ENCODE results near the gene PPP1R1B. TPM values are rescaled to one million over a fixed set of nuclear protein-coding genes. Genes with fewer than 3 reads are reported as not detected.
A peak's percentile ranks its signal among the peaks of the same experiment; 100 is the strongest.

The PPP1R1B gene
- total and polyA plus RNA-seq, 5 donors from 2014 or later = not detected

- H3K36me3 Mint-ChIP-seq = no peaks in the 10 kb centered on the region
- peak overlapping the region; percentile 92 to 96 (median 94) for H3K4me3 Mint-ChIP-seq
- H3K27me3 Mint-ChIP-seq = peaks cover 17% of the 10 kb centered on the region
- Histone ChIP-seq H3K27me3 (ENCODE audit: control insufficient read depth, insufficient read depth, low read length) (no peaks in the 10 kb centered on the region), H3K36me3 (ENCODE audit: control insufficient read depth, insufficient read depth, low read length) (peaks cover 1% of the 10 kb centered on the region), H3K4me3 (ENCODE audit: low read depth, low read length) (no peak overlapping the region), H3K4me1 (ENCODE audit: control insufficient read depth, insufficient read depth, low read length, poor library complexity, severe bottlenecking) (peaks cover 57% of the 10 kb centered on the region), H3K27ac (ENCODE audit: insufficient read depth, low read length, poor library complexity, severe bottlenecking) (no peak overlapping the region), H3K9me3 (ENCODE audit: control insufficient read depth in 2 of 2, low read length in 2 of 2) (no peaks in the 10 kb centered on the region)
- H3K4me1 Mint-ChIP-seq = peaks cover 11 to 53% (median 30%) of the 10 kb centered on the region in 4 donors
- H3K9me3 Mint-ChIP-seq = peaks cover 0 to 1% (median 0%) of the 10 kb centered on the region in 7 donors
- peak overlapping the region; percentile 60 to 90 (median 83) for H3K27ac Mint-ChIP-seq
- ATAC-seq (ENCODE audit: low read depth in 2 of 2) = no peak
- no peak for DNase-seq
Measured at GRCh38 chr17:39635614-39636176, 8.9 kb downstream of the PPP1R1B start.

- Mint-ChIP-seq H3K36me3 (no peaks in the 10 kb centered on the region), H3K27ac (peak overlapping the region; percentile 63 to 90 (median 83)), H3K27me3 (peaks cover 9% of the 10 kb centered on the region), H3K9me3 (no peaks in the 10 kb centered on the region), H3K4me3 (peak overlapping the region; percentile 92 to 96 (median 94)), H3K4me1 (peaks cover 11 to 57% (median 37%) of the 10 kb centered on the region in 4 donors)
- H3K4me1 ChIP-seq (ENCODE audit: control insufficient read depth, insufficient read depth, low read length, poor library complexity, severe bottlenecking) = peaks cover 62% of the 10 kb centered on the region
- peaks cover 2% of the 10 kb centered on the region for H3K36me3 ChIP-seq (ENCODE audit: control insufficient read depth, insufficient read depth, low read length)
- no peaks in the 10 kb centered on the region for H3K9me3 ChIP-seq (ENCODE audit: control insufficient read depth in 2 of 2, low read length in 2 of 2)
- ATAC-seq (ENCODE audit: low read depth in 2 of 2) = no peak
- DNase-seq = no peak
- H3K27me3 ChIP-seq (ENCODE audit: control insufficient read depth, insufficient read depth, low read length) = no peaks in the 10 kb centered on the region
- H3K27ac ChIP-seq (ENCODE audit: insufficient read depth, low read length, poor library complexity, severe bottlenecking) = peak overlapping the region; percentile 89
- H3K4me3 ChIP-seq (ENCODE audit: low read depth, low read length) = peak overlapping the region; percentile 73
Measured at GRCh38 chr17:39636587-39636926, 9.8 kb downstream of the PPP1R1B start.

DNA sequence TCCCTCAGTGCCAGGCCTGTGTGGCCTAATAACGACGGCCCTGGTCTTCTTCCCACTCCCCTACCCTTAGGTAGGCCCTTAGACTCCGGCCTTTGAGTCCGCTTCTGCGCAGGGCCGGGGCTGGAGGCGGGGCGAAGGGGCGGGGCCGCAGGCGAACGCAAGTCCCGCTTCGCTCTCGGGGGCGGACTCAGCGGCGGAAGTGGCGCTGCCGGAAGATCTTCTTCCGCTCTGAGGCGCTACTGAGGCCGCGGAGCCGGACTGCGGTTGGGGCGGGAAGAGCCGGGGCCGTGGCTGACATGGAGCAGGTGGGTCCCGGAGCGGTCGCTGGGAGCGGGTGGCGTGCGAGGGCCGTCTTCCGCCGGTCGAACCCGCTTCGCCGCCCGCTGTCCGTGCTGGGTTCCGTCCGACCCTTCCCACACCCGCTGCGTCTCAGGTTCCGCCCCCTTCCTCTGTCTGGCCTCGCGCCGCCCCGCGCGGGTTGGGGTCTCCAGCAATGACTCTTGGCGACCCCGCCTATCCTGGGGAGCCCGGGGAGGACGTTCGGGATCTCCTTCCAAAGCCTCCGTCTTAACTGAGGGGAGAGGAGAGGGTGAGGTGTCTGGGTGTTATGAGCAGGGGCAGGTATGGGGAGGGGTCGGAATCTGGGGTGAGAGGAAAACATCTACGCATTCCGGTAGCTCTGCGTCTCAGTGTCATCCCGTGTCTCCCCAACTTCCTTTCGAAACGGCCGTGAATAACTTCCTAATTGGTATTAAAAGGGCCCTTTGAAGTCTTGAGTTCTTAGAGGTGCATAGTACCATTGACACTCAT lies 10.4 kb downstream of the PPP1R1B start, which contains the start of gene STARD3:
Gene STARD3 (plus strand): TSS at position 218 of the 810 bp plus-strand sequence. CDS start 16,388 bp downstream, outside the sequence.
- peak within 1 kb of the TSS; percentile 65 to 92 (median 90) for H3K27ac Mint-ChIP-seq

GRCh38 chr17:39638317-39638716 lies 11.6 kb downstream of the PPP1R1B start:
- peaks cover 62% of the 10 kb centered on the region for H3K4me1 ChIP-seq (ENCODE audit: control insufficient read depth, insufficient read depth, low read length, poor library complexity, severe bottlenecking)
- H3K9me3 ChIP-seq (ENCODE audit: control insufficient read depth in 2 of 2, low read length in 2 of 2) = no peaks in the 10 kb centered on the region
- H3K4me3 ChIP-seq (ENCODE audit: low read depth, low read length) = peak overlapping the region; percentile 96
- Mint-ChIP-seq H3K4me3 (peak overlapping the region; percentile 92 to 96 (median 94)), H3K36me3 (peaks cover 6% of the 10 kb centered on the region), H3K27ac (peak overlapping the region; percentile 65 to 92 (median 90)), H3K27me3 (peaks cover 4% of the 10 kb centered on the region), H3K9me3 (no peaks in the 10 kb centered on the region), H3K4me1 (peaks cover 11 to 71% (median 48%) of the 10 kb centered on the region in 4 donors)
- DNase-seq (no peak), ATAC-seq (ENCODE audit: low read depth in 2 of 2) (no peak)
- no peaks in the 10 kb centered on the region for H3K27me3 ChIP-seq (ENCODE audit: control insufficient read depth, insufficient read depth, low read length)
- H3K27ac ChIP-seq (ENCODE audit: insufficient read depth, low read length, poor library complexity, severe bottlenecking) = no peak overlapping the region
- H3K36me3 ChIP-seq (ENCODE audit: control insufficient read depth, insufficient read depth, low read length) = peaks cover 2% of the 10 kb centered on the region

More for the DNA sequence above, 10.4 kb downstream of the PPP1R1B start, which contains the start of gene STARD3:
- Mint-ChIP-seq H3K9me3 (no peaks in the 10 kb centered on the region), H3K4me1 (peaks cover 11 to 60% (median 41%) of the 10 kb centered on the region in 4 donors), H3K4me3 (peak within 1 kb of the TSS; percentile 92 to 96 (median 94)), H3K36me3 (no peaks in the 10 kb centered on the region), H3K27me3 (peaks cover 8% of the 10 kb centered on the region)
- peak; percentile 88 to 91 for ATAC-seq (ENCODE audit: low read depth in 2 of 2)
- peak within 1 kb of the TSS; percentile 96 for H3K4me3 ChIP-seq (ENCODE audit: low read depth, low read length)
- peak; percentile 85 to 94 (median 86) for DNase-seq
- peaks cover 2% of the 10 kb centered on the region for H3K36me3 ChIP-seq (ENCODE audit: control insufficient read depth, insufficient read depth, low read length)
- no peaks in the 10 kb centered on the region for H3K27me3 ChIP-seq (ENCODE audit: control insufficient read depth, insufficient read depth, low read length)
- no peaks in the 10 kb centered on the region for H3K9me3 ChIP-seq (ENCODE audit: control insufficient read depth in 2 of 2, low read length in 2 of 2)
- H3K4me1 ChIP-seq (ENCODE audit: control insufficient read depth, insufficient read depth, low read length, poor library complexity, severe bottlenecking) = peaks cover 62% of the 10 kb centered on the region
- peak within 1 kb of the TSS; percentile 89 for H3K27ac ChIP-seq (ENCODE audit: insufficient read depth, low read length, poor library complexity, severe bottlenecking)

DNA sequence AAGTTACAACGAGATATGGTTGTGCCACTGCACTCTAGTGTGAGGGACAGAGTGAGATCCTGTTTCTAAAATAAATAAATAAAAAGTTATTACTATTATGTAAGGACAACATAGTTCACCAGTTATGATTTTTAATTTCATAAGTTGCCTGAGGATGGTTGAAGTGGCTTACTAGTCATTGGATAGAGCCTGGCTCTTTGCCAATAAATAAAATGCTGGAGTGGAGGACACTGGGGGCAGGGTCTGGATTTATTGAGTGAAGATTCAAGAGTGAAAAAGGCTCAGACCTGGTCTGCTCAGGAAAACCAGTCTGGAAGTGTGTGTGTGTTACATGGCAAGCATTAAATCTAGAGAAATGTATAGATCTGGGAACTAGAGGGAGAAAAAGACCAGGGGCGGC lies 12.3 kb downstream of the PPP1R1B start:
- Mint-ChIP-seq H3K27me3 (peaks cover 4% of the 10 kb centered on the region), H3K4me1 (peaks cover 11 to 76% (median 50%) of the 10 kb centered on the region in 4 donors), H3K36me3 (peaks cover 6% of the 10 kb centered on the region), H3K27ac (no peak overlapping the region), H3K4me3 (peak overlapping the region; percentile 33 to 92 (median 62)), H3K9me3 (no peaks in the 10 kb centered on the region)
- Histone ChIP-seq H3K36me3 (ENCODE audit: control insufficient read depth, insufficient read depth, low read length) (peaks cover 5% of the 10 kb centered on the region), H3K4me3 (ENCODE audit: low read depth, low read length) (peak overlapping the region; percentile 96), H3K4me1 (ENCODE audit: control insufficient read depth, insufficient read depth, low read length, poor library complexity, severe bottlenecking) (peaks cover 62% of the 10 kb centered on the region), H3K27me3 (ENCODE audit: control insufficient read depth, insufficient read depth, low read length) (no peaks in the 10 kb centered on the region), H3K9me3 (ENCODE audit: control insufficient read depth in 2 of 2, low read length in 2 of 2) (no peaks in the 10 kb centered on the region), H3K27ac (ENCODE audit: insufficient read depth, low read length, poor library complexity, severe bottlenecking) (no peak overlapping the region)
- DNase-seq (no peak), ATAC-seq (ENCODE audit: low read depth in 2 of 2) (no peak)

DNA sequence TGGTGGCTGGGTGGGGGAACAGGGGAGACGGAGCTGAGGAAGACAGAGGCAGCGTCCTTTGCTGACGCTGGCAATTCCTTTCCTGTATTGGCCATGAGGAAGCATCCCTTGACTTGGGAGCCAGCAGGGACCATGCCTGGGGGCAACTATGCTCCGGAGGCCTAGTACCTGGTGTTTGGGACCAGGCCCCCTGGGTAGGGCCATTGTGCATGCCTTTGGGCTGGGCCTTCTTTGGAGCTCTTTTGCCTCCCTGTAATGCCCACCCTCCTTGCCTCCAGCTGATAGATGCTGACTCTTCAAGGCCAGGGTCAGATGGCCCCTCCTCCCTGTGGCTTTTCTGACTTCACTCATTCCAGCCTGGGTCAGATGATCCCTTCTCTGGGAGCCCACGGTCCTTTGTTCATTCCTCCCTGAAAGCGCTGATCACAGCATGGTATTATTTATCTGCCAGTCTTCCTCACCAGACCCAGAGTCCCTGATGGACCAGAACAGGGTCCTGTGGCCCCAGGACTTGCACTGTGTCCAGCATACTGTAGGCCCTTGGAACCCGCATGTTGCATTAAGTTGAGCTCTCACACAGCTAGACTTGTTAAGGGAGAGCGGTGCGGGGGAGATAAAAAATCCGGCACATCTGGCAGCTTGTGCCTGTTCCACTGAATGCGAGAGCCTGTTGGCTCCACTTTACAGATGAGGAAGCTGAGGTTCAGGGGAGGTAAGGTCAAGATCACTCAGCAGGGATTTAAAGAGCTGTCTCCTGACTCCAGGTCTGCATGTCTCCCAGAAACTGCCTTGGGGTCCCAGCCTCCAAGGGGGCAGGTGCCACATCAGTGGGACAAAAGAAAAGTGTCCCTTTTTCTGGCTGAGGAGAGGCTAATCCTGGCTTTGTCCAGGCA lies 13.1 kb downstream of the PPP1R1B start:
- H3K4me3 Mint-ChIP-seq = peak overlapping the region; percentile 58 to 92 (median 63)
- peak overlapping the region in 1 of 3 donors; percentile 86 for H3K27ac Mint-ChIP-seq
- H3K9me3 Mint-ChIP-seq = no peaks in the 10 kb centered on the region
- peaks cover 5% of the 10 kb centered on the region for H3K36me3 ChIP-seq (ENCODE audit: control insufficient read depth, insufficient read depth, low read length)
- DNase-seq (no peak), ATAC-seq (ENCODE audit: low read depth in 2 of 2) (no peak)
- H3K4me1 Mint-ChIP-seq = peaks cover 6 to 78% (median 49%) of the 10 kb centered on the region in 4 donors
- H3K4me1 ChIP-seq (ENCODE audit: control insufficient read depth, insufficient read depth, low read length, poor library complexity, severe bottlenecking) = peaks cover 54% of the 10 kb centered on the region
- H3K27ac ChIP-seq (ENCODE audit: insufficient read depth, low read length, poor library complexity, severe bottlenecking) = no peak overlapping the region
- peaks cover 6% of the 10 kb centered on the region for H3K36me3 Mint-ChIP-seq
- H3K27me3 ChIP-seq (ENCODE audit: control insufficient read depth, insufficient read depth, low read length) = no peaks in the 10 kb centered on the region
- no peak overlapping the region for H3K4me3 ChIP-seq (ENCODE audit: low read depth, low read length)
- no peaks in the 10 kb centered on the region for H3K9me3 ChIP-seq (ENCODE audit: control insufficient read depth in 2 of 2, low read length in 2 of 2)
- no peaks in the 10 kb centered on the region for H3K27me3 Mint-ChIP-seq

DNA sequence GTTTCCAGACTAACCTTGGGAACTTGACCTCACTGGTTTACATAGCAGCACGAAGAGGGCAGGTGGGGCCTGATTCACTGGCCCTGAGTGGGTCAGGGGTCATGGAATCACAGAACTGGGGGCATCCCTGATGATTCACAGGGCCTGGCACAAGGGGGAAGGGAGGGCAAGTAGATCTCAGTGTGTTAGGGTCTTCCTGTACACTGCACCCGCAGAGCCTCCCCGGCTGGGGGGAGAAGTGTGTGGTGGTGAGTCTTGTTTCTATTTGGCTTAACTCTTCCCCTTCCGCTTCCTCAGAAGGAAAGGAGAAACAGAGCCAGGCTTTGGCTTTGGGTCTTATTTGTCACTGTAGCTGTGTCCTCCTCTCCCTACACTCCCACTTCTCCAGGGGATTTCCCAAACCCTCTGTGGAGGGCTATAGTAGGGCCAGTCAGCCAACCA lies 13.9 kb downstream of the PPP1R1B start:
- Mint-ChIP-seq H3K4me1 (peaks cover 6 to 83% (median 52%) of the 10 kb centered on the region in 4 donors), H3K27me3 (no peaks in the 10 kb centered on the region), H3K27ac (peak overlapping the region in 1 of 3 donors; percentile 41), H3K36me3 (peaks cover 6% of the 10 kb centered on the region), H3K4me3 (peak overlapping the region in 3 of 4 donors; percentile 21 to 70 (median 52)), H3K9me3 (no peaks in the 10 kb centered on the region)
- Histone ChIP-seq H3K27me3 (ENCODE audit: control insufficient read depth, insufficient read depth, low read length) (no peaks in the 10 kb centered on the region), H3K4me1 (ENCODE audit: control insufficient read depth, insufficient read depth, low read length, poor library complexity, severe bottlenecking) (peaks cover 52% of the 10 kb centered on the region), H3K4me3 (ENCODE audit: low read depth, low read length) (no peak overlapping the region), H3K27ac (ENCODE audit: insufficient read depth, low read length, poor library complexity, severe bottlenecking) (no peak overlapping the region), H3K36me3 (ENCODE audit: control insufficient read depth, insufficient read depth, low read length) (peaks cover 5% of the 10 kb centered on the region), H3K9me3 (ENCODE audit: control insufficient read depth in 2 of 2, low read length in 2 of 2) (no peaks in the 10 kb centered on the region)
- ATAC-seq (ENCODE audit: low read depth in 2 of 2) (no peak), DNase-seq (no peak)

Measured in CD4-positive, CD25-positive, alpha-beta regulatory T cell (primary cell).